ENCODE data around the gene RNF187.

GRCh38 chr1:228478326-228478725 lies 8.9 kb upstream of the RNF187 start:
- TF ChIP-seq POLR2AphosphoS5 (IDR thresholded peaks at IDR 0.05; ENCODE audit: low read depth, low read length), result no peak
- TF ChIP-seq TAF1 (IDR thresholded peaks at IDR 0.05; ENCODE audit: borderline replicate concordance, insufficient read depth, low read length), result no peak

Data from PFSK-1 (cell line).